ENCODE data around the gene ADARB2. TPM values are rescaled to one million over a fixed set of nuclear protein-coding genes. Genes with fewer than 3 reads are reported as not detected.
A peak's percentile ranks its signal among the peaks of the same experiment; 100 is the strongest.

The ADARB2 gene
- total and polyA plus RNA-seq, 8 donors = 0.34 to 24.7 (median 3.2) TPM

DNA sequence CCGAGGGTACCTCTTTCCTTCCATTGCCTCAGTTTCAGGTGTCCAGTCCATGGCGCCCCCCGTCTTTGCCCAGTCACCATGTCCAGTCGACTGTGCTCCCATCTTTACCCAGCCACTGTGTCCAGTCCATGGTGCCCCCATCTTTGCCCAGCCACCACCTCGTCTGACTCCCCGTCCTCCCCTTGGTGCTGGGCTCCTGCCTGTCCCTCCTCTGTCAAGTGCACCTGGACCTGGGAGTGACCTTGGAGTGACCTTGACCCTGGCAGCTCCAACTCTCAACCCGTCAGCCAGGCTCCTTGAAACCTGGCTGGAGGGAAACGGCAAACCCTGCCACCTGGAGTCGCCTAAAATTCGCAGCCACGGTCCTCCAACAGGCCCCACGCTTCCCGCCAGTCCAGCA lies 180.2 kb downstream of the ADARB2 start:
- DNase-seq (peak in 1 of 6 donors; percentile 30), ATAC-seq (no peak), FAIRE-seq (no peak)
- Histone ChIP-seq H3K27ac (no peak overlapping the region), H3K4me3 (no peak overlapping the region), H3K4me1 (no peaks in the 10 kb centered on the region), H3K27me3 (peaks cover 0 to 13% (median 0%) of the 10 kb centered on the region in 4 donors), H3K36me3 (no peaks in the 10 kb centered on the region), H3K9me3 (no peaks in the 10 kb centered on the region)
- TF ChIP-seq, protein P1, sequence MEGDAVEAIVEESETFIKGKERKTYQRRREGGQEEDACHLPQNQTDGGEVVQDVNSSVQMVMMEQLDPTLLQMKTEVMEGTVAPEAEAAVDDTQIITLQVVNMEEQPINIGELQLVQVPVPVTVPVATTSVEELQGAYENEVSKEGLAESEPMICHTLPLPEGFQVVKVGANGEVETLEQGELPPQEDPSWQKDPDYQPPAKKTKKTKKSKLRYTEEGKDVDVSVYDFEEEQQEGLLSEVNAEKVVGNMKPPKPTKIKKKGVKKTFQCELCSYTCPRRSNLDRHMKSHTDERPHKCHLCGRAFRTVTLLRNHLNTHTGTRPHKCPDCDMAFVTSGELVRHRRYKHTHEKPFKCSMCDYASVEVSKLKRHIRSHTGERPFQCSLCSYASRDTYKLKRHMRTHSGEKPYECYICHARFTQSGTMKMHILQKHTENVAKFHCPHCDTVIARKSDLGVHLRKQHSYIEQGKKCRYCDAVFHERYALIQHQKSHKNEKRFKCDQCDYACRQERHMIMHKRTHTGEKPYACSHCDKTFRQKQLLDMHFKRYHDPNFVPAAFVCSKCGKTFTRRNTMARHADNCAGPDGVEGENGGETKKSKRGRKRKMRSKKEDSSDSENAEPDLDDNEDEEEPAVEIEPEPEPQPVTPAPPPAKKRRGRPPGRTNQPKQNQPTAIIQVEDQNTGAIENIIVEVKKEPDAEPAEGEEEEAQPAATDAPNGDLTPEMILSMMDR (IDR thresholded peaks at IDR 0.05) = no peak
- 40 to 46% methylated on average over 13 of the region's 13 CpGs for WGBS, 2 donors
- intact Hi-C loops (cut with DNase I) = no loop called here

DNA sequence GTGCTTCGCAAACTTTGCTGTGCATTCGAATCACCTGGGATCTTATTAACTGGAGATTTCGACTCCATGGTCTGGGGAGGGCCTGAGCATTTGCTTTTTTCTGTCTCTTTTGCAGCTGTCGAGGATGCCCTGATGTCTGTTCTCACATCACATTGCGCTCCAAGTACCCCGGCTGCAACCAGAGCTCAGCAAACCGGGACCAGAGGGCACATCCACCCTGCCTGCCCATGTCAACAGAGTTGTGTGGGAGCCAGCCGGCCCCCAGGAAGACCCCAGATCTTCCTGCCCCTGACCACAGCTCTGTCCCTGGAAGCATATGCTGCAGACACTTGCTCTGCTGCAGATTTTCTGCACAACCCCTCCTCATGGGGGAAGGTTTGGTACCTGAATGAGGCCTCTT lies 180.8 kb downstream of the ADARB2 start:
- Histone ChIP-seq H3K4me1 (no peaks in the 10 kb centered on the region), H3K27ac (no peak overlapping the region), H3K27me3 (peaks cover 0 to 13% (median 0%) of the 10 kb centered on the region in 4 donors), H3K36me3 (no peaks in the 10 kb centered on the region), H3K4me3 (no peak overlapping the region), H3K9me3 (no peaks in the 10 kb centered on the region)
- peak in 1 of 6 donors; percentile 29 for DNase-seq
- intact Hi-C loops (cut with DNase I) = no loop called here
- FAIRE-seq = no peak
- TF ChIP-seq, protein P1 (IDR thresholded peaks at IDR 0.05) = no peak
- 59 to 71% methylated on average over 8 of the region's 8 CpGs for WGBS, 2 donors
- ATAC-seq = no peak

DNA sequence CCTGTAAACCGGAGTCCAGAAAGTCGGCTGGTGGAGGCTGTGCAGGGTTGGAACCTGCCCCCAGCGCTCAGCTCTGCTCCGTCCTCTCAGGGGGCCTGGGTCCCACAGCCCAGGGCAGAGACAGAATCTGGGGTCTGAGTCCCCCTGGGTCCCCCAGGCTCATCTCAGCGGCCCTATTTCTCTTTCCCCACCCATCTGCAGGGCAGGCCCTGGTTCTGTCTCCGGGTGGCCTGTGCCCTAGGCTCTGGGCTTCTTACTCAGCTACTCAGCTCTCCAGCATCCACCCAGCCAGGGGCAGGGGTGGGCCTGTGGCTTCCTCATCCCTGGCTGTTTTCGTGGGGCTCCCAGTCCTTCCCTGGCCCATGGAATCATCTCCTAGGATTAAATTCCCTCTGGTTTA lies 183.4 kb downstream of the ADARB2 start:
- ATAC-seq = no peak
- FAIRE-seq = no peak

DNA sequence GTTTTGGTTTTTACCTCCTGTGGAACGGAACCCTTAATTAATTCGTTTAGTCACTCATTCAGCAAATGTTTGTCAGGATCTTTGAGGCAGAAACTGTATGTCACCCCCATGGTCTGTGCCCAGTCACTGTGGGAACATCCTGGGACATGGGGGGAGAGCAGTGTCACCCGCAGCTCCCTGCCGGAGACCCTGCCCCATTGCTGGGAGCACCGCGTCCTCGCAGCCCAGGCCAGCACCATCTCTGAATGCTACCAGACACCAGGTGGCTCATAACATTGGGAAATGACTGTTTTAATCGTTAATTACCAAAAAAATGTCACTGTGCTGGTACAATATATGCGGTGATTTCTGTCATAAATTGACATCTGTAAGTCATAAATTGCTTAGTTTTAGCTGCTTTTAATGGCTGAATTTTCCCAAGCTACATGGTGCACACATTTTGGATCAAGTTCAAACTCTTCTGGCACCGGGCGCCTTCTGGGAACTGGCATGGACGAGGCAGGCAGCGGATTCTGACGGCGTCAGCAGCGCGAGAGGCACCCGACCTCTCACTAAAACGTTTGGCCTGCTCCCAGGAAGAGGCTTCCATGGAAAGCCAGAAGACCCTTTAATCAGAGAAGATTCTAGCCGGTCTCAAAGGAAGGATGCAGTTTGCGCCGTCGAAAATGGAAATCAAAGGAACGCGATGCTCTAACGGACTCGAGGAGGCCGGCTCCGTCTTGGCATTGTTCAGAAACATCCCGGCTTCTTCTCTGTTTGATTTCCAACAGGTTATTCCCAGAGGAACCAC lies 184.2 kb downstream of the ADARB2 start:
- no peak for ATAC-seq
- no peak for FAIRE-seq
- TF ChIP-seq, protein P1 (IDR thresholded peaks at IDR 0.05) = no peak
- Histone ChIP-seq H3K4me3 (no peak overlapping the region), H3K9me3 (no peaks in the 10 kb centered on the region), H3K4me1 (no peaks in the 10 kb centered on the region), H3K27me3 (no peaks in the 10 kb centered on the region), H3K36me3 (no peaks in the 10 kb centered on the region), H3K27ac (no peak overlapping the region)
- WGBS, 2 donors = 74 to 79% methylated on average over 30 of the region's 30 CpGs
- intact Hi-C loops (cut with DNase I) = no loop called here
- peak in 2 of 6 donors; percentile 6 to 11 for DNase-seq

More for the DNA sequence above, 183.4 kb downstream of the ADARB2 start:
- TF ChIP-seq, protein P1 (IDR thresholded peaks at IDR 0.05) = no peak
- no peak overlapping the region for H3K4me3 ChIP-seq
- no peak overlapping the region for H3K27ac ChIP-seq
- no peaks in the 10 kb centered on the region for H3K4me1 ChIP-seq
- intact Hi-C loops (cut with DNase I) = no loop called here
- 67 to 85% methylated on average over 7 of the region's 7 CpGs for WGBS, 2 donors
- no peaks in the 10 kb centered on the region for H3K36me3 ChIP-seq
- H3K9me3 ChIP-seq = no peaks in the 10 kb centered on the region
- DNase-seq = peak in 1 of 6 donors; percentile 20
- peaks cover 0 to 4% (median 0%) of the 10 kb centered on the region in 4 donors for H3K27me3 ChIP-seq

DNA sequence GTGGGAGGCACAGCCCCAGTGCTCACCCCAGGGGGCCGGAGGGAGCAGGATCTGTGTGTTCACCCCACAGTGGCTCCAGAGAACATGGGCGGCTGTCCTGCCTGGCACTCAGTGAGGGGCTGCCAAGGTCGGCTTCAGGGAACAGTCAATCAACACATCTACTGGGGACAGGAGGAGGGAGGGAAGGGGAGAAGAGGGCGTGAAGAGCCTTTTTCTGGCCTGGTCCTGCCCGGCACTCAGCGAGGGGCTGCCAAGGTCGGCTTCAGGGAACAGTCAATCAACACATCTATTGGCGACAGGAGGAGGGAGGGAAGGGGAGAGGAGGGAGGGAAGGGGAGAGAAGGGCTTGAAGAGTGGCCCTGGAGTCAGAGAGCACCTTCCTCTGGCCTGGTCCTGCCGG lies 184.9 kb downstream of the ADARB2 start:
- no peak overlapping the region for H3K4me3 ChIP-seq
- no peaks in the 10 kb centered on the region for H3K4me1 ChIP-seq
- H3K9me3 ChIP-seq = no peaks in the 10 kb centered on the region
- no peak for ATAC-seq
- TF ChIP-seq, protein P1 (IDR thresholded peaks at IDR 0.05) = no peak
- WGBS, 2 donors = 35 to 38% methylated on average over 9 of the region's 9 CpGs
- DNase-seq = no peak
- H3K27me3 ChIP-seq = no peaks in the 10 kb centered on the region
- no peaks in the 10 kb centered on the region for H3K36me3 ChIP-seq
- FAIRE-seq = no peak
- no peak overlapping the region for H3K27ac ChIP-seq
- intact Hi-C loops (cut with DNase I) = no loop called here
